H1 (cell line): ENCODE data around the gene CDC42EP3.

Experiments used
- BACH1 ChIP-seq: IDR thresholded peaks from 2 replicates; pipeline ENCODE4 v1.6.1; 2012; ENCODE audit warnings: low read length, improper control_type of control experiment
- BRCA1 ChIP-seq: IDR thresholded peaks from 2 replicates; pipeline ENCODE4 v1.6.1; 2012; ENCODE audit warnings: low read depth, low read length, improper control_type of control experiment
- CHD2 ChIP-seq: IDR thresholded peaks from 2 replicates; pipeline ENCODE4 v1.6.1; 2012; ENCODE audit warnings: low read length, improper control_type of control experiment
- EP300 ChIP-seq, 2 experiments: IDR thresholded peaks; 1 replicate in 1 of 2; 2 replicates in 1 of 2; pipeline ENCODE4 v1.6.1; 2011 to 2012; ENCODE audit warnings: low read depth in 2 of 2, low read length in 2 of 2, mild to moderate bottlenecking in 2 of 2, borderline replicate concordance in 1 of 2, inconsistent platforms in 1 of 2, moderate library complexity in 1 of 2
- EZH2 ChIP-seq: fragments of 200-600 bp; sonication (generic); IDR thresholded peaks from 2 replicates; pipeline ENCODE4 v1.7.1; 2012; ENCODE audit warnings: low read depth, mild to moderate bottlenecking, moderate library complexity, low read length, inconsistent platforms; ENCODE audit not compliant: severe bottlenecking
- PHF8 ChIP-seq: fragments of 200-600 bp; sonication (generic); conservative IDR thresholded peaks from 2 replicates; pipeline ENCODE4 v1.7.1; 2012; ENCODE audit warnings: low read depth, mild to moderate bottlenecking, inconsistent platforms, low read length, moderate library complexity
- POLR2A ChIP-seq, 2 experiments: IDR thresholded peaks; 1 replicate in 1 of 2; 2 replicates in 1 of 2; pipeline ENCODE4 v1.6.1; 2011; ENCODE audit warnings: low read depth in 2 of 2, low read length in 2 of 2, mild to moderate bottlenecking in 2 of 2; ENCODE audit errors: control extremely low read depth in 1 of 2
- POLR2AphosphoS5 ChIP-seq: IDR thresholded peaks from 2 replicates; pipeline ENCODE4 v1.6.1; 2011; ENCODE audit warnings: low read depth, low read length
- USF2 ChIP-seq: IDR thresholded peaks from 2 replicates; pipeline ENCODE4 v1.6.1; 2011; ENCODE audit warnings: low read length, improper control_type of control experiment
- TF ChIP-seq, protein P1 (sequence below), 3 experiments: IDR thresholded peaks; 1 replicate in 2 of 3; 2 replicates in 1 of 3; pipeline versions ENCODE4 v1.5.1 to v1.6.1; 2011; ENCODE audit warnings: low read length in 3 of 3, mild to moderate bottlenecking in 3 of 3, inconsistent platforms in 2 of 3, low read depth in 1 of 3, moderate library complexity in 1 of 3; ENCODE audit not compliant: insufficient read depth in 1 of 3; ENCODE audit errors: control extremely low read depth in 1 of 3
- TF ChIP-seq, protein P2 (sequence below): IDR thresholded peaks from 2 replicates; pipeline ENCODE4 v1.6.1; 2012; ENCODE audit warnings: inconsistent platforms

DNA sequence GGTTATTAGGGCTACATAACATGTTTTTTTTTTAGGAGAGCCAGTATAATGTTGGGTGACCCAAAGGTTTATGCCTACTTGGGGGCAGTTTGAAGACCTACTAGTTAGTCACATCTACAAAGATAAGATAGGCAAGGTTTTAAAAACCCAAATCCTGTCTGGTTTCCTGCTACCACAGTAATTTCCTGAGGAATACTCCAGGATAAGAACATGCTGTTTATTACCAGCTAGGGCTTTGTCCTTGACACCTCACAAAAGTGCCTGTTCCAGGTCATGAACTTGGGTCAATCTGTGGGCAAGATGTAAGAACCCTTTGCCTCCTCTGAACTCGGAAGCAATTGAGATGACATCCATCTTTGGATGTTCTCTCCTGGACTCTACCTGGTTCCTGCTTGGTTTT lies 38.2 kb downstream of the CDC42EP3 start:
- TF ChIP-seq POLR2AphosphoS5 (no peak), USF2 (no peak), CHD2 (no peak), EP300 (IDR thresholded peaks at IDR 0.05; ENCODE audit: borderline replicate concordance in 1 of 2, low read depth in 2 of 2, low read length in 2 of 2) (no peak), POLR2A (IDR thresholded peaks at IDR 0.05; ENCODE audit: control extremely low read depth in 1 of 2, low read depth in 2 of 2, low read length in 2 of 2) (no peak), PHF8 (no peak), EZH2 (no peak), BRCA1 (no peak), BACH1 (no peak)
- TF ChIP-seq, protein P1, sequence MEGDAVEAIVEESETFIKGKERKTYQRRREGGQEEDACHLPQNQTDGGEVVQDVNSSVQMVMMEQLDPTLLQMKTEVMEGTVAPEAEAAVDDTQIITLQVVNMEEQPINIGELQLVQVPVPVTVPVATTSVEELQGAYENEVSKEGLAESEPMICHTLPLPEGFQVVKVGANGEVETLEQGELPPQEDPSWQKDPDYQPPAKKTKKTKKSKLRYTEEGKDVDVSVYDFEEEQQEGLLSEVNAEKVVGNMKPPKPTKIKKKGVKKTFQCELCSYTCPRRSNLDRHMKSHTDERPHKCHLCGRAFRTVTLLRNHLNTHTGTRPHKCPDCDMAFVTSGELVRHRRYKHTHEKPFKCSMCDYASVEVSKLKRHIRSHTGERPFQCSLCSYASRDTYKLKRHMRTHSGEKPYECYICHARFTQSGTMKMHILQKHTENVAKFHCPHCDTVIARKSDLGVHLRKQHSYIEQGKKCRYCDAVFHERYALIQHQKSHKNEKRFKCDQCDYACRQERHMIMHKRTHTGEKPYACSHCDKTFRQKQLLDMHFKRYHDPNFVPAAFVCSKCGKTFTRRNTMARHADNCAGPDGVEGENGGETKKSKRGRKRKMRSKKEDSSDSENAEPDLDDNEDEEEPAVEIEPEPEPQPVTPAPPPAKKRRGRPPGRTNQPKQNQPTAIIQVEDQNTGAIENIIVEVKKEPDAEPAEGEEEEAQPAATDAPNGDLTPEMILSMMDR (IDR thresholded peaks at IDR 0.05; ENCODE audit: control extremely low read depth in 1 of 3, insufficient read depth in 1 of 3, low read depth in 1 of 3, low read length in 3 of 3), result no peak
- TF ChIP-seq, protein P2, sequence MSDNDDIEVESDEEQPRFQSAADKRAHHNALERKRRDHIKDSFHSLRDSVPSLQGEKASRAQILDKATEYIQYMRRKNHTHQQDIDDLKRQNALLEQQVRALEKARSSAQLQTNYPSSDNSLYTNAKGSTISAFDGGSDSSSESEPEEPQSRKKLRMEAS, result no peak
